GM20431 (cell line): Measurements from ENCODE around the gene CSAD.
"Not testable (repeated sequence)": the region's sequence is repeated elsewhere in the genome, so short reads cannot be mapped to it uniquely, and the experiment has no call there.

Source experiments
- in situ Hi-C: fragments of 300-500 bp; cut with MseI, MboI; formaldehyde crosslinking; loops from one replicate; pipeline ENCODE4 v1.15.0; 2020; ENCODE audit warnings: low sequenced_read_pairs; ENCODE audit not compliant: unreplicated experiment

Gene CSAD

GRCh38 chr12:53218551-53219291, 38.0 kb upstream of the CSAD start:
- in situ Hi-C loops: no loop called here

- in situ Hi-C loops: no loop called here
These were observed 37.2 kb upstream of the CSAD start for GRCh38 chr12:53217931-53218307.

- in situ Hi-C loops: no loop called here
These were observed 36.6 kb upstream of the CSAD start for GRCh38 chr12:53217051-53217930.

- in situ Hi-C loops: no loop called here
These were observed 34.8 kb upstream of the CSAD start for GRCh38 chr12:53215497-53215896.

- in situ Hi-C loops: loop anchor here (5.0 kb wide), 1 partner anchor 72 kb away; no protein-coding TSS in a partner anchor
These were observed 34.1 kb upstream of the CSAD start for GRCh38 chr12:53214687-53215455.

GRCh38 chr12:53214221-53214620, 33.5 kb upstream of the CSAD start:
- in situ Hi-C loops: loop anchor here (5.0 kb wide), 1 partner anchor 73 kb away; no protein-coding TSS in a partner anchor

GRCh38 chr12:53213348-53213747, 32.6 kb upstream of the CSAD start:
- in situ Hi-C loops: loop anchor here (5.0 kb wide), 1 partner anchor 74 kb away; no protein-coding TSS in a partner anchor

GRCh38 chr12:53212931-53213330, 32.2 kb upstream of the CSAD start:
- in situ Hi-C loops: loop anchor here (5.0 kb wide), 1 partner anchor 74 kb away; no protein-coding TSS in a partner anchor

GRCh38 chr12:53211476-53212381, 31.0 kb upstream of the CSAD start:
- in situ Hi-C loops: loop anchor here (5.0 kb wide), 1 partner anchor 76 kb away; no protein-coding TSS in a partner anchor

GRCh38 chr12:53210843-53211242, 30.1 kb upstream of the CSAD start:
- in situ Hi-C loops: loop anchor here (5.0 kb wide), 1 partner anchor 76 kb away; no protein-coding TSS in a partner anchor

- in situ Hi-C loops: no loop called here
These were observed 28.2 kb upstream of the CSAD start for GRCh38 chr12:53208877-53209463.

- in situ Hi-C loops: no loop called here
These were observed 27.7 kb upstream of the CSAD start for GRCh38 chr12:53208435-53208834.

- in situ Hi-C loops: no loop called here
These were observed 26.3 kb upstream of the CSAD start, which contains the start of gene ITGB7 for GRCh38 chr12:53207042-53207441. TSS of gene ITGB7 (minus strand) at chr12:53207251. CDS start at chr12:53200443, 6,808 bp downstream.

- in situ Hi-C loops: no loop called here
These were observed 25.2 kb upstream of the CSAD start for GRCh38 chr12:53205747-53206419.

- in situ Hi-C loops: no loop called here
These were observed 23.6 kb upstream of the CSAD start for GRCh38 chr12:53204351-53204750.

GRCh38 chr12:53202316-53202715, 21.6 kb upstream of the CSAD start:
- in situ Hi-C loops: not testable (repeated sequence)

- in situ Hi-C loops: no loop called here
These were observed 20.9 kb upstream of the CSAD start for GRCh38 chr12:53201639-53202038.

- in situ Hi-C loops: no loop called here
These were observed 20.4 kb upstream of the CSAD start for GRCh38 chr12:53201177-53201541.
